ENCODE data around the gene MRPL17. TPM values are rescaled to one million over a fixed set of nuclear protein-coding genes. Genes with fewer than 3 reads are reported as not detected.

The MRPL17 gene
- polyA plus RNA-seq, 3 donors = 8.0 to 14.0 (median 12.8) TPM

DNA sequence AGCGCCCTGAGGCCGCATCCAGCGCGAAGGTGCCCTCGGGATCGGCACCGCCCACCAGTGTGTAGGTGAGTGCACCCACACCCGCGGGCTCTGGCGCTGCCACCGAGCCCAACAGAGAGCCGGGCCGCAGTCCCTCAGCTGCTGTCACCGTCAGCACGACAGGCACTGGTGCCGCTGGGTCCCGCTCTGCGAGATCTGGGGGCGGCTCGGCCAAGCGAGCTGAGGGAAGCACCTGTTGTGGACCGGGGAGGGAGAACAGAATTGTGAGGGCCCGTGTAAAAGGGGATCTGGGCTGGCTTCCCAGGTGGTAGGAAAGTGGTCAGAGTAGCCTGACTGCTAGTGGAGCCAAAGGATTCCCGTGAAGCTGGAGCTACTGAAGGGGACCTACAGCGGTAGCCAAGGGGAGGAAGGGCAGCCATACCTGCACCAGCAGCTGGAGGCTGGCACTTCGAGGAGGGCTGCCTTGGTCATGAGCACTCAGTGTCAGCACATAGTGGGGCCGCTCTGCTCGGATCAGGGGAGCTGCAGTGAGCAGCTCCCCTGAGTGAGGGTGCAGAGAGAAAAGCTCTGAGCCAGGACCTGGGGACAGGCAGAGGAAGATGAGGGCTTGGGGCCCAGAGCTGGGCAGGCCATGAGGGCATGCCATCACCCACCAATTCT, 52.4 kb downstream of the MRPL17 start:
- Histone ChIP-seq H3K4me1 (ENCODE audit: control insufficient read depth in 1 of 2, insufficient read depth in 2 of 2, low read length in 2 of 2) (peaks cover 24 to 27% of the 10 kb centered on the region in 2 donors), H3K9ac (ENCODE audit: insufficient read depth, low read length, poor library complexity, severe bottlenecking) (no peak overlapping the region), H3K79me2 (ENCODE audit: insufficient read depth, low read length) (no peaks in the 10 kb centered on the region), H4K20me1 (ENCODE audit: insufficient read depth, low read length) (no peaks in the 10 kb centered on the region), H2AFZ (ENCODE audit: insufficient read depth, low read depth, low read length, poor library complexity, severe bottlenecking) (no peak overlapping the region), H3K9me3 (replicated peaks in 1 of 2; ENCODE audit: control insufficient read depth in 1 of 2, insufficient read depth in 1 of 2, low read length in 2 of 2) (no peaks in the 10 kb centered on the region), H3K36me3 (replicated peaks in 1 of 2; ENCODE audit: control insufficient read depth in 1 of 2, insufficient read depth in 2 of 2, low read length in 2 of 2) (no peaks in the 10 kb centered on the region), H3K27me3 (ENCODE audit: control insufficient read depth in 2 of 2, insufficient read depth in 2 of 2, low read length in 2 of 2) (no peaks in the 10 kb centered on the region), H3K4me2 (replicated peaks; ENCODE audit: extremely low read depth, low read length, poor library complexity, severe bottlenecking) (no peak overlapping the region), H3K27ac (ENCODE audit: low read depth in 1 of 2, low read length in 2 of 2) (no peak overlapping the region), H3K4me3 (replicated peaks in 1 of 3; ENCODE audit: low read depth in 2 of 3, low read length in 3 of 3) (no peak overlapping the region)
- H3K36me3 Mint-ChIP-seq = no peaks in the 10 kb centered on the region
- no peak overlapping the region for H3K4me3 Mint-ChIP-seq
- no peak overlapping the region for H3K27ac Mint-ChIP-seq
- intact Hi-C loops (cut with micrococcal nuclease) = no loop called here
- peaks cover 7% of the 10 kb centered on the region for H3K4me1 Mint-ChIP-seq
- TF ChIP-seq, protein P1, sequence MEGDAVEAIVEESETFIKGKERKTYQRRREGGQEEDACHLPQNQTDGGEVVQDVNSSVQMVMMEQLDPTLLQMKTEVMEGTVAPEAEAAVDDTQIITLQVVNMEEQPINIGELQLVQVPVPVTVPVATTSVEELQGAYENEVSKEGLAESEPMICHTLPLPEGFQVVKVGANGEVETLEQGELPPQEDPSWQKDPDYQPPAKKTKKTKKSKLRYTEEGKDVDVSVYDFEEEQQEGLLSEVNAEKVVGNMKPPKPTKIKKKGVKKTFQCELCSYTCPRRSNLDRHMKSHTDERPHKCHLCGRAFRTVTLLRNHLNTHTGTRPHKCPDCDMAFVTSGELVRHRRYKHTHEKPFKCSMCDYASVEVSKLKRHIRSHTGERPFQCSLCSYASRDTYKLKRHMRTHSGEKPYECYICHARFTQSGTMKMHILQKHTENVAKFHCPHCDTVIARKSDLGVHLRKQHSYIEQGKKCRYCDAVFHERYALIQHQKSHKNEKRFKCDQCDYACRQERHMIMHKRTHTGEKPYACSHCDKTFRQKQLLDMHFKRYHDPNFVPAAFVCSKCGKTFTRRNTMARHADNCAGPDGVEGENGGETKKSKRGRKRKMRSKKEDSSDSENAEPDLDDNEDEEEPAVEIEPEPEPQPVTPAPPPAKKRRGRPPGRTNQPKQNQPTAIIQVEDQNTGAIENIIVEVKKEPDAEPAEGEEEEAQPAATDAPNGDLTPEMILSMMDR (IDR thresholded peaks at IDR 0.05) = no peak
- H3K27me3 Mint-ChIP-seq (ENCODE audit: low read depth in 3 of 3) = peaks cover 0 to 2% (median 0%) of the 10 kb centered on the region in 3 donors
- DNase-seq = no peak
- WGBS (ENCODE audit: insufficient coverage) = over 99% methylated on average over 28 of the region's 28 CpGs
- peaks cover 0 to 9% (median 0%) of the 10 kb centered on the region in 7 donors for H3K9me3 Mint-ChIP-seq

Other genes with a start within 250 kb of the MRPL17 start
- under 1 TPM in 1 of 3 donors, not detected in 2; 0.40 TPM for gene HPX, start 242.4 kb downstream of the MRPL17 start, polyA plus RNA-seq
- 10 to 100 TPM in 1 of 3 donors, 1 to 10 TPM in 2; 1.7 to 36.2 (median 3.3) TPM for gene TRIM3, start 209.4 kb downstream of the MRPL17 start, polyA plus RNA-seq
- gene ARFIP2, start 202.0 kb downstream of the MRPL17 start, polyA plus RNA-seq = 10 to 100 TPM; 21.6 to 43.8 (median 27.2) TPM
- gene TIMM10B, start 201.8 kb downstream of the MRPL17 start, polyA plus RNA-seq = 10 to 100 TPM; 20.0 to 34.9 (median 22.1) TPM
- 10 to 100 TPM in 1 of 3 donors, under 1 TPM in 2; 0.24 to 21.0 (median 0.59) TPM for gene DNHD1, start 186.1 kb downstream of the MRPL17 start, polyA plus RNA-seq
- 10 to 100 TPM in 2 of 3 donors, 1 to 10 TPM in 1; 7.2 to 14.1 (median 11.9) TPM for gene RRP8, start 79.7 kb downstream of the MRPL17 start, polyA plus RNA-seq
- 100 to 1,000 TPM; 165 to 271 (median 250) TPM for gene ILK, start 79.6 kb downstream of the MRPL17 start, polyA plus RNA-seq
- gene TAF10, start 71.1 kb downstream of the MRPL17 start, polyA plus RNA-seq = 100 to 1,000 TPM; 137 to 233 (median 232) TPM
- 100 to 1,000 TPM; 218 to 359 (median 271) TPM for gene TPP1, start 63.9 kb downstream of the MRPL17 start, polyA plus RNA-seq
- gene DCHS1, start 27.5 kb downstream of the MRPL17 start, polyA plus RNA-seq = under 1 TPM; 0.01 to 0.88 (median 0.02) TPM
- gene OR2AG2, start 88.6 kb upstream of the MRPL17 start, polyA plus RNA-seq = not detected
- gene OR2AG1, start 99.7 kb upstream of the MRPL17 start, polyA plus RNA-seq = not detected
- not detected for gene OR6A2, start 116.3 kb upstream of the MRPL17 start, polyA plus RNA-seq
- not detected for gene OR10A5, start 162.3 kb upstream of the MRPL17 start, polyA plus RNA-seq
- gene OR10A2, start 179.7 kb upstream of the MRPL17 start, polyA plus RNA-seq = not detected
- not detected for gene OR10A4, start 193.3 kb upstream of the MRPL17 start, polyA plus RNA-seq
- not detected for gene OR2D2, start 209.2 kb upstream of the MRPL17 start, polyA plus RNA-seq
- not detected for gene OR2D3, start 237.7 kb upstream of the MRPL17 start, polyA plus RNA-seq
- under 1 TPM in 1 of 3 donors, not detected in 2; 0.08 TPM for gene ZNF215, start 243.1 kb upstream of the MRPL17 start, polyA plus RNA-seq

Measured in CD14-positive monocyte (primary cell).